Measurements from ENCODE around the gene CDK19. TPM values are rescaled to one million over a fixed set of nuclear protein-coding genes. Genes with fewer than 3 reads are reported as not detected.

The CDK19 gene
- polyA plus RNA-seq, 1 donor from 2014 or later, result 40.7 TPM

GRCh38 chr6:110674096-110674495 is 141.2 kb downstream of the CDK19 start:
- Histone ChIP-seq H3K9me2 (ENCODE audit: insufficient read depth, low read length) (no peaks in the 10 kb centered on the region), H4K20me1 (ENCODE audit: insufficient read depth) (no peaks in the 10 kb centered on the region), H3K36me3 (ENCODE audit: insufficient read depth, low read length) (no peaks in the 10 kb centered on the region), H3F3A (ENCODE audit: insufficient read depth, low read length, poor library complexity, severe bottlenecking) (no peaks in the 10 kb centered on the region), H3K4me3 (ENCODE audit: low read length) (no peak overlapping the region), H3K27me3 (ENCODE audit: insufficient read depth, low read depth, low read length) (no peaks in the 10 kb centered on the region), H3K4me2 (ENCODE audit: low read length) (no peak overlapping the region), H3K9ac (ENCODE audit: low read length) (no peak overlapping the region), H3K9me3 (ENCODE audit: low read length) (no peaks in the 10 kb centered on the region), H2AFZ (ENCODE audit: low read depth, low read length) (no peak overlapping the region), H3K27ac (ENCODE audit: low read length) (no peak overlapping the region), H3K79me2 (replicated peaks; ENCODE audit: insufficient read depth, low read length) (no peaks in the 10 kb centered on the region)
- TF ChIP-seq EP300 (conservative IDR thresholded peaks at IDR 0.05; ENCODE audit: poor library complexity, severe bottlenecking) (no peak), POLR2AphosphoS5 (IDR thresholded peaks at IDR 0.05) (no peak), RAD21 (conservative IDR thresholded peaks at IDR 0.05) (no peak), EZH2 (IDR thresholded peaks at IDR 0.05; ENCODE audit: borderline replicate concordance, insufficient read depth, low read length, poor library complexity, severe bottlenecking) (no peak), REST (IDR thresholded peaks at IDR 0.05; ENCODE audit: borderline replicate concordance) (no peak), TAF1 (IDR thresholded peaks at IDR 0.05; ENCODE audit: low read depth) (no peak), SMC3 (conservative IDR thresholded peaks at IDR 0.05; ENCODE audit: poor library complexity) (no peak), MXI1 (conservative IDR thresholded peaks at IDR 0.05; ENCODE audit: poor library complexity, severe bottlenecking) (no peak)
- TF ChIP-seq, protein P1, sequence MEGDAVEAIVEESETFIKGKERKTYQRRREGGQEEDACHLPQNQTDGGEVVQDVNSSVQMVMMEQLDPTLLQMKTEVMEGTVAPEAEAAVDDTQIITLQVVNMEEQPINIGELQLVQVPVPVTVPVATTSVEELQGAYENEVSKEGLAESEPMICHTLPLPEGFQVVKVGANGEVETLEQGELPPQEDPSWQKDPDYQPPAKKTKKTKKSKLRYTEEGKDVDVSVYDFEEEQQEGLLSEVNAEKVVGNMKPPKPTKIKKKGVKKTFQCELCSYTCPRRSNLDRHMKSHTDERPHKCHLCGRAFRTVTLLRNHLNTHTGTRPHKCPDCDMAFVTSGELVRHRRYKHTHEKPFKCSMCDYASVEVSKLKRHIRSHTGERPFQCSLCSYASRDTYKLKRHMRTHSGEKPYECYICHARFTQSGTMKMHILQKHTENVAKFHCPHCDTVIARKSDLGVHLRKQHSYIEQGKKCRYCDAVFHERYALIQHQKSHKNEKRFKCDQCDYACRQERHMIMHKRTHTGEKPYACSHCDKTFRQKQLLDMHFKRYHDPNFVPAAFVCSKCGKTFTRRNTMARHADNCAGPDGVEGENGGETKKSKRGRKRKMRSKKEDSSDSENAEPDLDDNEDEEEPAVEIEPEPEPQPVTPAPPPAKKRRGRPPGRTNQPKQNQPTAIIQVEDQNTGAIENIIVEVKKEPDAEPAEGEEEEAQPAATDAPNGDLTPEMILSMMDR (IDR thresholded peaks at IDR 0.05; ENCODE audit: poor library complexity, severe bottlenecking), result no peak

DNA sequence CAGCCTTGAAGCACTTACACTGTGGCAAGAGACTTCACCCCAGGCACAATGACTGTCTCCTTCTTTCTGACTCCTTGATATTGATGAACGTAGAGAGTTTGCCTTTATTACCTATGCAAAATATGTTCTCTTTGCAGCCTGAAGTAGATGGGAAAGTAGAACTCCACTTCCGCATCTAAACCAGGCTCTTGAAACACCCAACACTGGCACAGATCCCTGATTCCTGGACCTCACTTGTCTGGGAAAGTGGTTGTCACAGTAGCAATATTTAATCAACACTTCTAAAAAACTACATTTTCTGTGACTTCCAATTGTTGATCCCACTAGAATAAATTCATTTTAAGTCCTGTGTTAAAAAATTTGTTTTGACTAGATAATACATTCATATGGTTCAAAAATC is 143.1 kb downstream of the CDK19 start:
- Histone ChIP-seq H3K27ac (ENCODE audit: low read length) (no peak overlapping the region), H3F3A (ENCODE audit: insufficient read depth, low read length, poor library complexity, severe bottlenecking) (no peaks in the 10 kb centered on the region), H3K27me3 (ENCODE audit: insufficient read depth, low read depth, low read length) (no peaks in the 10 kb centered on the region), H3K9ac (ENCODE audit: low read length) (no peak overlapping the region), H4K20me1 (ENCODE audit: insufficient read depth) (no peaks in the 10 kb centered on the region), H3K4me2 (ENCODE audit: low read length) (no peak overlapping the region), H3K4me3 (ENCODE audit: low read length) (no peak overlapping the region), H3K79me2 (replicated peaks; ENCODE audit: insufficient read depth, low read length) (no peaks in the 10 kb centered on the region), H3K36me3 (ENCODE audit: insufficient read depth, low read length) (no peaks in the 10 kb centered on the region), H3K9me3 (ENCODE audit: low read length) (no peaks in the 10 kb centered on the region), H2AFZ (ENCODE audit: low read depth, low read length) (no peak overlapping the region), H3K9me2 (ENCODE audit: insufficient read depth, low read length) (no peaks in the 10 kb centered on the region)
- TF ChIP-seq EZH2 (IDR thresholded peaks at IDR 0.05; ENCODE audit: borderline replicate concordance, insufficient read depth, low read length, poor library complexity, severe bottlenecking), result no peak
- no peak for TF ChIP-seq EP300 (conservative IDR thresholded peaks at IDR 0.05; ENCODE audit: poor library complexity, severe bottlenecking)
- no peak for TF ChIP-seq MXI1 (conservative IDR thresholded peaks at IDR 0.05; ENCODE audit: poor library complexity, severe bottlenecking)
- no peak for TF ChIP-seq TAF1 (IDR thresholded peaks at IDR 0.05; ENCODE audit: low read depth)
- TF ChIP-seq REST (IDR thresholded peaks at IDR 0.05; ENCODE audit: borderline replicate concordance), result no peak
- TF ChIP-seq, protein P1 (IDR thresholded peaks at IDR 0.05; ENCODE audit: poor library complexity, severe bottlenecking), result no peak
- TF ChIP-seq POLR2AphosphoS5 (IDR thresholded peaks at IDR 0.05), result no peak
- TF ChIP-seq SMC3 (conservative IDR thresholded peaks at IDR 0.05; ENCODE audit: poor library complexity), result no peak
- TF ChIP-seq RAD21 (conservative IDR thresholded peaks at IDR 0.05), result no peak

All from neural cell (in vitro differentiated cells).